AG09319 (cell line): ENCODE results near the gene CHID1.
A peak's percentile ranks its signal among the peaks of the same experiment; 100 is the strongest.

Source experiments
- DNase-seq: peaks from one replicate; pipeline ENCODE4 v3.0.0-alpha.2; 2010; ENCODE audit warnings: low read depth; ENCODE audit errors: extremely low read depth
- CTCF ChIP-seq: IDR thresholded peaks from 2 replicates; pipeline ENCODE4 v1.5.1; 2011; ENCODE audit warnings: low read depth, mild to moderate bottlenecking, inconsistent platforms, low read length, moderate library complexity

Gene CHID1

DNA sequence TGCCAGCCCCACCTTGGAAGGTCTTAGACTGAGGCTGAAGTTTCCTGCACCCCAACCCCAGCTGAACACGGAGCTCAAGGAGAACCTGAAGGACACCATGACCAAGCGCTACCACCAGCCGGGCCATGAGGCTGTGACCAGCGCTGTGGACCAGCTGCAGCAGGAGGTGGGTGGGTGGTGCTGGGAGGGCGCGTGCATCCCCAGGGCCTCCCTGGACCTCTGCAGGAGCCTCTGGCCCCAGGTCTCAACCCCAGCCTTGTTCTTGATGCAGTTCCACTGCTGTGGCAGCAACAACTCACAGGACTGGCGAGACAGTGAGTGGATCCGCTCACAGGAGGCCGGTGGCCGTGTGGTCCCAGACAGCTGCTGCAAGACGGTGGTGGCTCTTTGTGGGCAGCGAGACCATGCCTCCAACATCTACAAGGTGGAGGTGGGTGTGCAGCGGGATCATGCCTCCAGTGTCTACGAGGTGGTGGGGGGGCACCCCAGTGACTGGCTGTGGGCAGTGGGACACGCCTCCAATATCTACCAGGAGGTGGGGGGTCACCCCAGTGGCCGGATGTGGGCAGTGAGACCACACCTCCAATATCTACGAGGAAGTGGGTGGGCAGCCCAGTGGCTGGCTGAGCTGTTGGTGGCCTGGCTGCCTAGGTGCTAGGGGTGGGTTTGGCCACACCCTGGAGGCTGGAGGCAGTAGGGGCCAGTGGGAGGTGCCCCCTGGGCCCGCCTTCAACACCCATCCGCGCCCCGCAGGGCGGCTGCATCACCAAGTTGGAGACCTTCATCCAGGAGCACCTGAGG, 73.2 kb downstream of the CHID1 start:
- TF ChIP-seq CTCF: no peak
- no peak for DNase-seq

- TF ChIP-seq CTCF: no peak
- no peak for DNase-seq
These were observed 73.9 kb downstream of the CHID1 start for GRCh38 chr11:836700-837099.

DNA sequence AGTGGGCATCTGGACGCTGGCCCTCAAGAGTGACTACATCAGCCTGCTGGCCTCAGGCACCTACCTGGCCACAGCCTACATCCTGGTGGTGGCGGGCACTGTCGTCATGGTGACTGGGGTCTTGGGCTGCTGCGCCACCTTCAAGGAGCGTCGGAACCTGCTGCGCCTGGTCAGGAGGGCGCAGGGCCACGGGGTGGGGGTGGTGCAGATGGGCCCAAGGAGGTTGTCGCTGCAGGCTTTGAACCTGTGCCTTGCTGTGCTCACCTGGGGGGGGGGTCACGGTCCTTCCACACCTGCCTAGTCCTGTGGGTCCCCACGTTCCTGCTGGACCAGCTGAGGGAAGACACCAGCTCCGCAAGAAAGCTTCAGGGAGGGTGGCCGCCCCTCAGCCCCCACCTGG, 74.3 kb downstream of the CHID1 start:
- TF ChIP-seq CTCF: no peak
- DNase-seq: no peak

GRCh38 chr11:834371-835316, 76.0 kb downstream of the CHID1 start:
- TF ChIP-seq CTCF: no peak
- peak; percentile 34 for DNase-seq

GRCh38 chr11:833849-834311, 76.7 kb downstream of the CHID1 start:
- no peak for DNase-seq
- no peak for TF ChIP-seq CTCF

- no peak for DNase-seq
- no peak for TF ChIP-seq CTCF
These were observed 77.4 kb downstream of the CHID1 start for GRCh38 chr11:833114-833791.
